Superior temporal gyrus (tissue), 1 donor: ENCODE measurements around the gene ZSWIM9.

Source experiments
- DNase-seq: peaks from one replicate; pipeline ENCODE4 v3.0.0-alpha.2; 2016; ENCODE audit errors: extremely low spot score

The ZSWIM9 gene

DNA sequence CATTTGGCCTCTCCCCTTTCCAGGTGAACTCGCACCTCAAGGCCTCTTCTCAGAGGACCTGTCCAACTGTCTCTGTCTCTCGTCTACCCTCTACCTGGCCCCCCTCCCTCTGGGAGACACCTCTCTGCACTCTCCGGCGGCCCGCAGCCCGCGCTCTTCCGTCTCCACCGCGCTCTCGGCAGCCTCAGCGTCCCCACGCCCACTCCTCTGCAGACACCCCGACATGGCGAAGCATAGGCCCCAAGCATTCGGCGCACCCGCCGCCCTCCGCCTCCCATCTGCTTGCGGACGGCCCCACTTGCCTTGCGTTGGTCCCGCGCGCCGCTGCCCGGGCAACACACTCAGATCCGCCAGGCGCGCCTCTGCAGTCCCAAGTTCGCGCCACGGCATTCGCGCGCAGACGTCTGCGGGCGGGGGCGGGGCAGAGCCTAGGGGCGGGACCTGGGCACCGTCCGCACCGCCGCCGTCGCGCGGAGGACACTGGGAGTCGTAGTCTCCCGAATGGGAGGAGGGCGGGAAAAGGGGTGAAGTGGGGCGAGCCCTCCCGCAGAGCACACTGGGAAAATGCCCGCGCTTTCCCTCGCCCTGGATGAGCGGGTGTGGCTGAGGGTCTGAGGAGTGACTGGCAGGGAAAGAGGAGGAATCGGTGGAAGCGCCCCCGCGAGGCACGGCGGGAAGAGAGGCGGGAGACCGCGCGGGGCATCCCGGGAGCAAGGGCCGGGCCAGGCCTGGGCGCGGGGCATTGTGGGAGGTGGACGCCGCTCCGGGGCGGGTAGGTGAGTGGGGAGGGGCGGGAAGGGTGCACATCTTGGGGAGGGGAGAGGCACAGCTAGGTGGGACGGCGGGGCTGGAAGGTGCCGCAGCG, at the start of gene ZSWIM9, which contains the start of gene LIG1:
Gene ZSWIM9, plus strand, starts transcription at position 742 of the 865 bp plus-strand sequence. CDS start 1,123 bp downstream, outside the sequence.
Gene LIG1, minus strand, starts transcription at position 406 of the 865 bp plus-strand sequence. CDS start 4,778 bp downstream, outside the sequence.
- DNase-seq = peak; percentile 94

DNA sequence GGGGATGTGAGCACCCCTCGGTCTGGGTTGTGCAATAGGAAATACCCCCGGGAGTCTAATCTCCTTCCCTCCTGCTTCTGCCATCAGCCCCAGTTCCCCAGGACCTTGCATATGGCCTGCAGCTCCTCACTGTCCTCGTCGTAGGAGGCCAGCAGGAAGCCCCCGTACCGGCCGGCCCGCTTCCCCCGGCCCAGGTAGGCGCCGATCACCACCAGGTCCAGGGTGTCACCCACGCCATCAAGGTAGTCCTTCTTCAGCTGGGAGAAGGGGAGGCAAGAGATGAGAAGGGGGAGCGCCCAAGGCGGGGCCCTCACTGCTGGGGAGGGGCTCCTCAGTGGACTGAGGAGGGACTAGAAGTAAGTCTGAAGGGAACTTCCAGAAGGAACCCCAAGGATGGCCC, 49.4 kb upstream of the ZSWIM9 start:
- DNase-seq = no peak

DNA sequence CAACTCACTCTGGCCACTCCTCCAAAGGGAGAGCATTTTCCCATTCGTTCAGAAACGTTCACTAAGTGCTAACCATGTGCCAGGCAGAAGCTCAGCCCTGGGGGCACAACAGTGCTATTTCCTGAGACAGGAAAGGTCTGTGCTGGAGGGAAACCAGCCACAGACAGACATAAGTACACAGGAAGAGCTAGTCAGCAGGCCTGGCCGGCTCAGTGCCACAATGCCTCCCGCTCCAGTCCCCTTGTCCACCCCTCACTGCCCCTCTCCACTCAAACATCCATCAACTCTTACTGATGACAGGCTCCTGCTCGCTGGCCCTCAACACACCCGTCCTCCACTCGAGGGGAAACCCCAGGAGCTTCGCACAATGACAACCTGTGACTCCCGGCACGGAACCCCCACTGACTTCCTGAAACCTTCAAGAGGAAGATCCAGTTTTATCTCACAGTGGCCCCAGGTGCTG, 48.5 kb upstream of the ZSWIM9 start:
- no peak for DNase-seq

DNA sequence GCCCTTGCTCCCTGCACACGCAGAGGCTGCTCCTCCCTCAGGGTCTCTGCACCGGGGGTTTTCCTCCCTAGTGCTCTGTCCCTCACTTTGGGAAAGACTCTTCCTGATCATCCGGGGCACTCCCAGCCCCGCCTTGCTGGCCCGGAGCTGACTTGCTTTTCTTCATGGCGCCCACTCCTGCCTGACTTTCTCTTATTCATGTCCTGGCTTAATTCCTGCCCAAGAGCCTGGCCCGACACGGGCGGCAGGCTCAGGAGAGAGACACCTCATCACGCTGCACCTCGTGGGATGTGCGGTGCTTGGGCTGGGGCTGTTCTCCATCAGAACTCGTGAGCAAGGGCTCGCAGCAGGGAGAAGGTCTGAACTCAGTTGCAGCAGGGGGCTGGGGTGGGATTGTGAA, 48.1 kb upstream of the ZSWIM9 start:
- DNase-seq = no peak

DNA sequence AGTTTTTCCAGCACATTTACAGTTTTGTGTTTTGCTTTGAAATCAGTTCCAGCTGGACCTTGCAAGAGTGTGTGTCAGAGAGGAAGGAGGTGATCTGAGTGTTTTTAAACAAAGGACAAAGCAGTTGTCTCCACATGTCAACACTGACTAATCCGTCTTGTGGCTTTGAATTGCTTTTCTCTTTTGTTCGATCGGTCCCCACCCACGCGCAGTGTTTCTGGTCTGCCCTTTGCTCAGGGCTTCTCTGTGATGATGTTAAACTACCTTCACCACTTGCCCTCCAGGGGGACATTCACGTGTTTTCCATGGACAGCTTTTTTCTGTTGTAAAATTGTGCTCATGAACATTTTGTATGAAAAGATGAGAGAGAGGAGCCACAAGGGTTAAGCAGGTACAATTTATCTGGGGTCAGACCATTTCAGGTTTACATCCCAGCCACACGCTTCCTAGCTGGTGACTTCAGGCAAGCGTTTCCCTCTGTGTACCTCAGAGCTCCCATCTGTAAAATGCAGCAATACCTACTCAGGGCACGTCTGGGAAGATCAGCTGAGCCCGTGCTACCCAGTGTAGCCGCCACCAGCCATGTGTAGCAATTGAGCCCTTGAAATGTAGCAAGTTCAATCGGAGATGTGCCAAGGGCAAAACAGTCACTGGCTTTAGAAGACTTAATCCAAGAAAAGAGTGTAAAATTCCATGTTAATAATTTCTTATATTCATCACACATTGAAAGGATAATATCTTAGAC, 46.4 kb upstream of the ZSWIM9 start:
- peak; percentile 78 for DNase-seq

DNA sequence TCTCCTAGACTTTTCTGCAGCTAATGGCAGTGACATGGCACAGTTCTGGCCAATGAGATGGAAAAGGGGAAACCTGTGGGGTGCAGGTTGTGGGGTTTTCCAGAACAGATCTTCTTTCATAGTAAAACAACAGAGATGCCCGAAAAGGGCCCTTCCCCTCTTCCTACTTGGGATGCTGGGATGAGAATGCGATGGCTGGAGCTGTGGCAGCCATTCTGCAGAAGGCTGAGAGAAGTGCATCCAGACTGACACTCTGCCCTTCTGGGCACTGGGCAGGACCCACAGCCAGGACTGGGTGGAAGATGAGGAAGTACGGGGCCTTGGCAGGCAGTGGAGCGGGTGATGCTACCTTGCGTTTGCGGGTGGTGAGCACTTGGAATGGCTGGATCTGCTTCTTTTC, 42.9 kb upstream of the ZSWIM9 start:
- no peak for DNase-seq

DNA sequence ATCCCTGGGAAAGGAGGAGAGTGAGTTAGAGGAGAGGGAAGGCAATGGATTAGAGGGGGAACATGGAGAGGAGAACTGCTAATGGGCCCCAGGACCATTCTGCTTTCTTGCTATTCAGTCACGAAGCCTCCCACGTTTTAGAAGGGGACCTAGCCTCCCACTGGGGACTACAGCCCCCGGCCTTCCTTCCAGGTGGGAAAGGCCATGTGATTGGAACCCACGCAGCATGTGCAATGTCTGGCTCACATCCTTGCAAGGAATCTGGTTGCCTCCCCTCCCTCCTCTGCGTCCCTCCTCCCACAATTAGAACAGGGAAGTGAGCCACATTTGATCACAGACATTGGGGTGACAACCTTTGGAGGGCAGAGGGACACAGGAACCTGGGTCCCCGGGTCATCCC, 37.4 kb upstream of the ZSWIM9 start:
- DNase-seq = no peak

DNA sequence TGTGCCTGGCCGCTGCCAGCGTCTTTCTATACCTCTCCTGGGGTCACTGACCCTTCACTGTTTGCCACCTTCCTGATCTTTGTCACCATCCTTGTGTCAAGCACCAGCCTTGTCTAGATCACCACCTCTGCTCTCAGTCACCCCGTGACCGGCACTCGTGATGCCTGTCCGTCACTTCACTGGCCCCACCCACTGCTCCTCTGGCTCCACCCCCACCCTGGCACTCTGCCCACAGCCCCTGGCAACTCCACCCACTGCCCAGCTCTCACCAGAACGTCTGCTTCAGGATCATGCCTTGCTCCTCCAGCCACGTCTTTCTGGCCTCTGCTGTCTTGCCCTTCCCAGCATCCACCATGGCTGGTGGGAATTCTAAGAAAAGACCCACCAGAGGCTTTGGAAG, 35.1 kb upstream of the ZSWIM9 start:
- no peak for DNase-seq

DNA sequence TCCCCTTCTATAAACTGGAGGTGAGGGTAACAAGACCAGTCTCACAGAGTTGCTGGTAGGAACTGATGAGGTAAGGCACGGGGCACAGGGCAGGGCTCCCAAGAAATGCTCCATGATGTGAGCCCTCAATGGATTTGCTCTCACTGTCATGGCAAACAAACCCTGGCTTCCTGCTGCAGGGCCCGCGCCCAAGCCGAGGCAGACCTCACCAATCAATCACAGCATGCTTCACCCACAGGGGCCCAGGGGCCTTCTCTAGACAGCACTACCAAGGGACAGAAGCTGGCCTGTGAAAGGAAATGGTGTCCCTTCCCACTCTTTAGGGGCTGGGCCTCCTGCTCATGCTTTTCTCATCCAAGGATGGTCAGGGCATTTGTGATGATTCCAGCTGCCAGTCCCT, 33.9 kb upstream of the ZSWIM9 start:
- DNase-seq = no peak

DNA sequence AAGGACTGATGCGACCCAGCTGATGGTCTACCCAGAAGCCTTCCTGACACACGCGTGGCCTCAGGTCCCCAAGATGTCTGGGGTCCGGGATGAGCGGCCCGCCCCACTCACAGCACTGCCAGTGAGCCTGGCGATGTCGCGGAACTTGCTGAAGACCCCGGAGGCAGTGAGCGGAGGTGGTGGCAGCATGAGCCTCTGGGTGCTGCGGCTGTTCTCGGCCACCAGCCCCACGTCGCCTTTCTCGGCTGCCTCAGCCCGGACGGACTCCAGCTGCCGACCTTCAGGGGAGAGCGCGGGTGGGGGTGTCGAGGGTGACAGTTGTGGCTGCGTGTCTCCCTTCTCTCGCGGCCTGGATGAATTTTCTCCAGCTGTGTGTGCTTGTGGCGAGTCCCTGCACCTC, 33.1 kb upstream of the ZSWIM9 start:
- no peak for DNase-seq

DNA sequence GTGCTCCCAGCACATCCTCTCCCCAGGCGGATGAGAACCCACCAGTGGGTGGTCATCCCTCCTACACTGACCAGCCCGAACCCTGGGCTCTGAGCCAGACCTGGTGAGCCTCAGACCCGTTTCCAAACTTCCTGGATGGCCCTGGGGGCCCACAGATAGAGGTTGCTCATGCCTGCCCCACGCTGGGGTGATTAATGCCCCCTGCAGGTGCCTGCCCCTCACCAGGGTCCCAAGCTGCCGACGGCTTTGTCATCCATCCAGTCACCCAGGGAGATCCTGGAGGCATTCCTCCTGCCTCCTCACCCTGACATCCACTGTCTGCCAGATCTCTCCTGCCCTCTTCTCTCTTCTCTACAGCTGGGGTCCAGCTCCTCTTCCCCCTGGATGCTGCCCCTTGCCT, 31.4 kb upstream of the ZSWIM9 start:
- DNase-seq = no peak

DNA sequence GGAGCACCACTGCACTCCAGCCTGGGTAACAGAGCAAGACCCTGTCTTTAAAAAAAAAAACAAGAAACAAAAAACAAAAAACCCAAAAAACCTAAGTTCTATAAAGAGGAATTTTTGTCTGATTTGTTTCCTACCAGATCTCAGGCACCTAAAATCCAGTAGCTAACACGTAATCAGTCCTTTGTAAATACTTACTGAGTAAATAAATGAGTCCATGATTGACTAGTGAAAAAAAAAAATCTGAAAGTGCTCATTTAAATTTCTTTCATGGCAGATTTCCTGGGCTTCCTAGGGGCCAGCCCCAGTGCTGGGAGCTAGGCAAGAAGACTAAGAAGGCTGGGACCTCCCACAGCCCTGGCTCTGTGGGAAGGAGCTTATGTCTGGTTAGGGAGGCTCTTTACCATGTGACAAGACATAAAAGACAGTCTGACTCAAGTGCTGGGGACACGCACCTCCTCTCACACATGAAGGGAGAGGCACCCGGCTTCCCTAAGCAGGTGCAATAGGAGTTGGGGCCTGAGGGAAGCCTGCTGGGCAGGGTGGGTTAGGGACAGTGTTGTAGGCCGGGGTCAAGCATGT, 22.8 kb upstream of the ZSWIM9 start:
- DNase-seq = no peak

DNA sequence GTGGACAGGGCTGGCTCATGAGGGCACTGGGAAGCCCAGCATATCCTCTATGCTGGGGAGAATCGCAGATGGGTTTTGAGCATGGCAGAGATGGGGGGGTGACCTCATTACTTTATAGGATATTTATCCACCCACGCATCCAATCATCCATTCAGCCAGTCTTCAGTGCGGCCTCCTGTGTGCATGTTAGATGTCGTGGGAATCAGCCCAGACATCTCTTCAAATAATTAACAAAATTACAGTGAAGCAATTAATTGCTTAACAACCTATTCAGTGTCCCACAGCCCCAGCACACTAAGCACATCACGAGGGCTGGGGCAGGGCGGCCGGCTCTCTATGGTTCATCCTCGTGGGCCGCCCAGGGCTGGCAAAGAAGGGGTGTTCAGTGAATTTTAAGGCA, 21.9 kb upstream of the ZSWIM9 start:
- DNase-seq = no peak

DNA sequence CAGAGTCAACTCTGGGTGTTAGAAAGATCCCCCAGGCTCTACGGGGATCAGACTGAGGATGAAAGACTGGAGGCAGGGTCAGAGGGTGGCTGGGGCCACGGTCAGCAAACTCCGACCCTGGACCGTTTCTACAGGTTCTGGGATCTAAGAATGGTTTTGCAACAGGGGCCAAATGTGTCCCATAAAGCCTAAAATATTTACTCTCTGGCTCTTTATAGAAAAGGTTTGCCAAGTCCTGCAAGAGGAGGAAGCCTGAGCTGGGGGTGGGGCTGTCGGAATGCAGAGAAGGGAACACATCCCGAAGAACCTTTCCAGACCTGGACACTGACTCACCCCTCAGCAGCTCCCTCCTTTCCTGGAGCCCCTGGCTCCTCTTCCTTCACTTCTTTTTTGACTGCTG, 21.1 kb upstream of the ZSWIM9 start:
- DNase-seq = no peak

DNA sequence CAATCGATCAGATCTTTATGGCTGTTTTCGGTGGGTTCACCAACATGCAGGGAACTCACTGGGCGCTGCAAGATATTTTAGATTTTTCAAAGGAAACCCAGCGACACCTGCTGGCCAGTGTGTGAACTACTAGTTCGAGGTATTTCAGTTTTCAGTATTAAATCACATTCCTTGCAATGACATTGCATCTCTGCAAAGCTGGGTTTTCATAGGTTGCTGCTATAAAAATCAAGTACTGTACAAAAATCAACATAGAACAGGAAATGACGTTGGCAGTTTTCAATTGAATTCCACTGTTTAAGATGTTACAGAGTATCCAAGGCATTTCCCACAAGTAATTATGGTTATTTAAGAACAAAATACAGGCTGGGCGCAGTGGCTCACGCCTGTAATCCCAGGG, 17.9 kb upstream of the ZSWIM9 start:
- peak; percentile 96 for DNase-seq

DNA sequence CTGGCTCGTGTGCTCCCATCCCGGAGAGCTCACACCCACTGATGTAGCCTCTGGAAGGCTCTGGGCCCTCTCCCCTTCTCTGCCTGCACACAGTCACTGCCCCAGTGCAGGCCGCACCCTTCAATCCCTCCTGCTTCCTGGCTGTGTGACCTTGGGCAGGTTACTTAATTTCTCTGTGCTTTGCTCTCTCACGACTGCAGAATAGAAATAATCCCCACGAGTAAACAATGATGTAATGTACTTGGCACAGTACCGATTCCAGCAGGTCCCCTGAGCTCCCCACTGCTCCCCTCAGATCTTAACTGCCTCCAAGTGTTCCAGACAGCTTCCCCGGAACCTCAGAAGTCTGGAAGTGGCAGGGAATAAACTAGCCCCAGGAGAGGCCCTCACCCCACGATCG, 16.5 kb upstream of the ZSWIM9 start:
- no peak for DNase-seq

DNA sequence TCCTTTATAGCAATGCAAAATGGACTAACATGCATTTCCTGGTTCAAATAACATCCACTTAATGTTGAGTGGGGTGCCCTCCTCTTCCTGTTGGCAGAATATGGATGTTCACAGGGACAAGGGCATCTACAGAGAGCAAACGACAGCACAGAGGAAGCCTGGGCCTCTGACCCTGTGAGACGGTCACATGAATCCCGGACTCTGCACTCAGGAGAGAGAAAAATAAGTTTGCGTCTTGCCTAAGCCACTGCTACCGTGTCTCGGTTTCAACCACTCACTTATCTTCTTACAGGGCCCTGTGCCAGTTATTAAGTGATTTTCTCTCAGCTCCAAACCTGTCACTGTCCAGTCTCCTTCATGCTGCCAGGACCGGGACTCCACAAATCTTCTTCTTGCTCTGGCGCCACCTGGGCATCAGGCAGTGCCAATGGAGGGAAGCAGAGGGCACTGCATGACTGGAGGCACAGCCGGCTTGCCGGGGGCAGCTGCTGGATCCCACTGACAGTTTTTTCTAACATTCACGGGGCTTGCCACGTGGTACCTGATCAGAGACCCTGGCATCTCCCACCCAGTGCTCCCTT, 12.2 kb upstream of the ZSWIM9 start:
- no peak for DNase-seq

DNA sequence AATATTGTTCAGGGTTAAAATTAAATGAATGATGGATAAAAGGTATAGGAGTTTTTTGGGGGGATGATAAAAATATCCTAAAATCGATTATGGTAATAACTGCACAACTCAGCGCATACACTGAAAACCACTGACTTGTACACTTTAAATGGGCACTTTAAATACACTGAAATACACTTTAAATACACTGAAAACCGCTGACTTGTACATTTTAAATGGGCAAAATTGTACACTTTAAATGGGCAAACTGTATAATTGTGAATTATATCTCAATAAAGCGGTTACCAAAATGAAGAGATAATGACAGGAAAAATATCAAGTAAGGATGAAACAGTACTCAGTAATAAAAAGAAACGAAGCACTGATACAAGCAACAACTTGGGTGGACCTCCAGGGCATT, 1.8 kb upstream of the ZSWIM9 start:
- DNase-seq = no peak

DNA sequence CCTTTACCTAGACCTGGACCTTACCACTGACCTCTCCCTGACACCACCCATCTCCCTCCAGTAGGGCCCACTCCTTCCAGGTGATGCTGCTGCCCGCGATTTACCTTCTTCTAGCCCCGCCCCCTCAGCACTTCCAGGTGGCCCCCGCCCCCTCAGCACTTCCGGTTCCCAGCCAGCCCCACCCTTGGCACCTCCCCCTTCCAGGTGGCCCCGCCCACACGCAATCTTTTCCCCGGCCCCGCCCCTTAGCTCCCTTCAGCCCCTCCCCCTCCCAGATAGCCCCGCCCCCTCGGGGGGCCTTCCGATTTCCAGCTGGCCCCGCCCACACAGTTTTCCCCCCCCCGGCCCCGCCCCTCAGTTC, 922 bp upstream of the ZSWIM9 start:
- no peak for DNase-seq

DNA sequence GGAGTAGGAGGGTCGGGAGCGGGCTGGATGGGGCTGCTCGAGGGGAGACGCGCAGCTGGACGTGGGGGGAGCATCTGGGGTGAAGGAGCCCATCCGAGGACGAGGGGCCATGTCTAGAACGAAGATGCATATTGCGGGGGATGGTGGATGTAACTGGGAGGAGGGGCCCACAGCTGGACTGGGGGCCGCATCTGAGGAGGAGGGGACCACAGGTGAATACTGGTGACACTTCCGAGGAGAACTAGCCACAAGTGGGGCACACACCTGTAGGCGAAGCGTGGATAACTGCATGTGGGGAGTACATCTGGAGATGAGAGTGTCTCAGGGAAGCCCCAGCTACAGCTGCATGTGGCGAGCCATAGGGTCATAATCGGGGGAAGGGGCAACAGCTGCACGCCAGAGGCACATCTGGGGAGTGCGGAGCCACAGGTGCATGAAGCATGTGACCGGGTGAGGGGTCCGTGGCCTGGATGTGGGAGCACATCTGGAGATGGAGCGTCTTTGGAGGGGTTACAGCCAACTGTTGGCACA, 402 bp downstream of the ZSWIM9 start:
- DNase-seq = no peak

DNA sequence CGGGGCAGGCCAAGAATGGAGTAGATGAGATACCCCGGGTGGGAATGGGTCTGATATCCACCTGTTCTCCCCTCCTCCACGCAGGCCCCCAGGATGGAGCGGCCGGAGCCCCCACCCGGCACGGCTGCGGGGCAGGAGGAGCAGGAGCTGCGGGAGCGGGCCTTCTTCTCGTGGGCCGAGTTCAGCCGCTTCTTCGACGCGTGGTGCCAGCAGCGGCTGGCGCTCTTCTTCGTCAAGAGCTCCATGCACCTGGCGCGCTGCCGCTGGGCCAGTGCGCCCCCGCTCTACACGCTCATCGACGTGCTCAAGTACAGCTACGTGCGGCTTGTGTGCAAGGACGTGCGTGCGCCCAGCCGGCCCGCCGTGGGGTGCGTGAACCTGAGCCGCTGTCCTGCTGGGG, 1.2 kb downstream of the ZSWIM9 start:
- DNase-seq = no peak

DNA sequence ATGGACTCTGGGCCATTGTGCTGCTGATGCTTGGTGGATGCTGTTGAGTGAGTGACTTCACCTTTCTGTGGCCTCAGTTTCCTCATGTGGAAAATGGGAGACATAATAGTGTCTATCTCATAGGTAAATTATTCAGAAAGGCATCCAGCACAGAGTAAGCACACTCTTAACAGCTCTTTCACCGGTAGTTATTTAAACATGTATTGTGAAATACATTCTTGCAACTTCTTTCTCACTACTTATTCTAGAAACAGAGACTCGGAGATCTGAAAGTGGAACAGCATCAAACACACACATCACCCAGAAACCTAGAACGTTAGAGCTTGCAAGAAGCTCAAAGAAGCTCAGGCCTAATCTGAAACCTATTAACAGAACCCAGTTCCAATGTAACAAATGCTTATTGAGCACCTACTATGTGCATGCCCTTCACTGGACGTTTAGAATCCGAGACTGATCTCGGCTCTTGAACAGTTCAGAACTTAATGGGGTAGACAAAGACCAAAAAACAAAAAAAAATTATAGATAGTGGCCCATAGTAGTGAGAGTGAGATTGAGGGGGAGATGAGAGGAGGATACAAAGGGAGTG, 4.1 kb downstream of the ZSWIM9 start:
- DNase-seq = no peak
